MM.1S (cell line): Measurements from ENCODE around the gene CER1.

Source experiments
- CTCF ChIP-seq: fragments of 300-600 bp; sonication (generic); IDR thresholded peaks from 2 replicates; pipeline ENCODE4 v1.5.1; 2016; ENCODE audit warnings: antibody characterized with exemption, low read length, mixed read lengths
- EZH2 ChIP-seq: fragments of 300-600 bp; sonication (generic); optimal IDR thresholded peaks from 2 replicates; pipeline ENCODE3; 2017; ENCODE audit warnings: low read depth, mild to moderate bottlenecking, antibody characterized with exemption, low read length, mixed read lengths
- EZH2phosphoT487 ChIP-seq: fragments of 300-600 bp; sonication (generic); IDR thresholded peaks from 2 replicates; pipeline ENCODE4 v1.6.1; 2018; ENCODE audit warnings: antibody characterized with exemption, low read length

GRCh38 chr9:14677872-14678271, 44.7 kb downstream of the CER1 start:
- TF ChIP-seq CTCF (no peak), EZH2 (no peak), EZH2phosphoT487 (no peak)
